Liver (tissue), 3 donors: Measurements from ENCODE around the gene ANKFY1.

ENCODE experiments used
- EGR1 ChIP-seq, 2 donors: IDR thresholded peaks; 2 replicates each; pipeline ENCODE4 v1.6.1; 2016 to 2018; ENCODE audit warnings: antibody characterized with exemption in 2 of 2, low read depth in 2 of 2
- FOXA1 ChIP-seq: IDR thresholded peaks from 2 replicates; pipeline ENCODE4 v1.6.1; 2016; ENCODE audit warnings: antibody characterized with exemption
- RAD21 ChIP-seq, 2 donors: IDR thresholded peaks; 2 replicates each; pipeline ENCODE4 v1.6.1; 2016; ENCODE audit warnings: antibody characterized with exemption in 2 of 2, mild to moderate bottlenecking in 2 of 2
- TAF1 ChIP-seq: conservative IDR thresholded peaks from 2 replicates; pipeline ENCODE4 v1.6.1; 2016; ENCODE audit warnings: antibody characterized with exemption, mild to moderate bottlenecking
- TF ChIP-seq, protein P1 (sequence below): fragments of 150-350 bp; IDR thresholded peaks from 2 replicates; pipeline ENCODE4 v1.5.1; 2017; ENCODE audit warnings: improper control_type of control experiment, low read depth, low read length; ENCODE audit not compliant: missing input control
- donor health status: healthy.
- donor health status: healthy.

DNA sequence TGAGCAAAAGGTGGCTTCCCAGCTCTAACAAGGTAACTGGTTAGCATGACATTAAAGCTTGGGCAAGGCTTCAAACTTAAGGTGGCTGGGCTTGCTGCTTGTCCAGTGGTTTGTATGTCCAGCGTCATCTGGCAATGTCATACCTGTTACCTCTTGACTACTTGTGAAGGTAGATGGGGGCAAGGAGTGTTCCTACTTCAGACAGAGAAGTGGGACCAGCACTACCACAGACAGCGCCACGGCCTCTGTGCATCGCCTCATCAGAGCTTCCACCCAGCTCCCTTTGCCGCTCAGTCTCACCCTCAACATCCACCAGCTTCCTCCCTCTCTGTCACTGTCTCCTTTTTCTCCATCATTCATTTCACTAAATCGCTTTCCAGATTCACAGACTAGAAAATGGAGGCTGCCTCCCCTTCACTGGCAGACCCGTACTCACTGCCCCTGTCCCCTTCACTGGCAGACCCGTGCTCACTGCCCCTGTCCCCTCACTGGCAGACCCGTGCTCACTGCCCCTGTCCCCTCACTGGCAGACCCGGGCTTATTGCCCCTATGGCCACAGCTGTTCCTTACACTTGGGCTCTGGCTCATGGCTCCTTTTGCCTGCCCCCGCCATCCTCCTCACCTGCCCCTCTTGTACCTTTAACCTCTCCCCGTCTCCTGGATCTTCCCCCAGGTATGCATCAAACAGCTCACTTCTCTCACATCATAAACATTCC, 106.0 kb downstream of the ANKFY1 start:
- TF ChIP-seq EGR1 (IDR thresholded peaks at IDR 0.05; ENCODE audit: low read depth in 2 of 2) (no peak), RAD21 (IDR thresholded peaks at IDR 0.05) (no peak), TAF1 (no peak), FOXA1 (no peak)
- TF ChIP-seq, protein P1, sequence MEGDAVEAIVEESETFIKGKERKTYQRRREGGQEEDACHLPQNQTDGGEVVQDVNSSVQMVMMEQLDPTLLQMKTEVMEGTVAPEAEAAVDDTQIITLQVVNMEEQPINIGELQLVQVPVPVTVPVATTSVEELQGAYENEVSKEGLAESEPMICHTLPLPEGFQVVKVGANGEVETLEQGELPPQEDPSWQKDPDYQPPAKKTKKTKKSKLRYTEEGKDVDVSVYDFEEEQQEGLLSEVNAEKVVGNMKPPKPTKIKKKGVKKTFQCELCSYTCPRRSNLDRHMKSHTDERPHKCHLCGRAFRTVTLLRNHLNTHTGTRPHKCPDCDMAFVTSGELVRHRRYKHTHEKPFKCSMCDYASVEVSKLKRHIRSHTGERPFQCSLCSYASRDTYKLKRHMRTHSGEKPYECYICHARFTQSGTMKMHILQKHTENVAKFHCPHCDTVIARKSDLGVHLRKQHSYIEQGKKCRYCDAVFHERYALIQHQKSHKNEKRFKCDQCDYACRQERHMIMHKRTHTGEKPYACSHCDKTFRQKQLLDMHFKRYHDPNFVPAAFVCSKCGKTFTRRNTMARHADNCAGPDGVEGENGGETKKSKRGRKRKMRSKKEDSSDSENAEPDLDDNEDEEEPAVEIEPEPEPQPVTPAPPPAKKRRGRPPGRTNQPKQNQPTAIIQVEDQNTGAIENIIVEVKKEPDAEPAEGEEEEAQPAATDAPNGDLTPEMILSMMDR = no peak
